ENCODE results near the gene ANKS1B.

- no peak for TF ChIP-seq ZBTB33 (IDR thresholded peaks at IDR 0.05; ENCODE audit: extremely low read depth, insufficient replicate concordance, low read length)
- no peak for TF ChIP-seq REST (IDR thresholded peaks at IDR 0.05; ENCODE audit: low read depth)
- TF ChIP-seq, protein P1, sequence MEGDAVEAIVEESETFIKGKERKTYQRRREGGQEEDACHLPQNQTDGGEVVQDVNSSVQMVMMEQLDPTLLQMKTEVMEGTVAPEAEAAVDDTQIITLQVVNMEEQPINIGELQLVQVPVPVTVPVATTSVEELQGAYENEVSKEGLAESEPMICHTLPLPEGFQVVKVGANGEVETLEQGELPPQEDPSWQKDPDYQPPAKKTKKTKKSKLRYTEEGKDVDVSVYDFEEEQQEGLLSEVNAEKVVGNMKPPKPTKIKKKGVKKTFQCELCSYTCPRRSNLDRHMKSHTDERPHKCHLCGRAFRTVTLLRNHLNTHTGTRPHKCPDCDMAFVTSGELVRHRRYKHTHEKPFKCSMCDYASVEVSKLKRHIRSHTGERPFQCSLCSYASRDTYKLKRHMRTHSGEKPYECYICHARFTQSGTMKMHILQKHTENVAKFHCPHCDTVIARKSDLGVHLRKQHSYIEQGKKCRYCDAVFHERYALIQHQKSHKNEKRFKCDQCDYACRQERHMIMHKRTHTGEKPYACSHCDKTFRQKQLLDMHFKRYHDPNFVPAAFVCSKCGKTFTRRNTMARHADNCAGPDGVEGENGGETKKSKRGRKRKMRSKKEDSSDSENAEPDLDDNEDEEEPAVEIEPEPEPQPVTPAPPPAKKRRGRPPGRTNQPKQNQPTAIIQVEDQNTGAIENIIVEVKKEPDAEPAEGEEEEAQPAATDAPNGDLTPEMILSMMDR (IDR thresholded peaks at IDR 0.05 in 2 of 3, conservative IDR thresholded peaks at IDR 0.05 in 1 of 3; ENCODE audit: borderline replicate concordance in 1 of 3, insufficient read depth in 1 of 3, low read depth in 2 of 3, low read length in 2 of 3): no peak
- no peak for TF ChIP-seq CEBPB (IDR thresholded peaks at IDR 0.05; ENCODE audit: low read depth)
- TF ChIP-seq POLR2A (IDR thresholded peaks at IDR 0.05; ENCODE audit: borderline replicate concordance, extremely low read depth, insufficient read depth, insufficient read length): no peak
- TF ChIP-seq SIN3A (IDR thresholded peaks at IDR 0.05; ENCODE audit: low read depth): no peak
- TF ChIP-seq SRF (IDR thresholded peaks at IDR 0.05; ENCODE audit: low read depth): no peak
- no peak for TF ChIP-seq TCF7L2 (IDR thresholded peaks at IDR 0.05; ENCODE audit: borderline replicate concordance, extremely low read depth, insufficient read depth, insufficient read length)
- TF ChIP-seq POLR2AphosphoS5 (IDR thresholded peaks at IDR 0.05; ENCODE audit: low read depth, low read length): no peak
- TF ChIP-seq EZH2phosphoT487 (IDR thresholded peaks at IDR 0.05; ENCODE audit: borderline replicate concordance): no peak
- TF ChIP-seq, protein P2, sequence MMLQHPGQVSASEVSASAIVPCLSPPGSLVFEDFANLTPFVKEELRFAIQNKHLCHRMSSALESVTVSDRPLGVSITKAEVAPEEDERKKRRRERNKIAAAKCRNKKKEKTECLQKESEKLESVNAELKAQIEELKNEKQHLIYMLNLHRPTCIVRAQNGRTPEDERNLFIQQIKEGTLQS (IDR thresholded peaks at IDR 0.05): no peak
- TF ChIP-seq, protein P3, sequence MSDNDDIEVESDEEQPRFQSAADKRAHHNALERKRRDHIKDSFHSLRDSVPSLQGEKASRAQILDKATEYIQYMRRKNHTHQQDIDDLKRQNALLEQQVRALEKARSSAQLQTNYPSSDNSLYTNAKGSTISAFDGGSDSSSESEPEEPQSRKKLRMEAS (IDR thresholded peaks at IDR 0.05): no peak
- TF ChIP-seq ZNF274 (IDR thresholded peaks at IDR 0.05; ENCODE audit: low read depth, low read length): no peak
- no peak for TF ChIP-seq RAD21 (IDR thresholded peaks at IDR 0.05; ENCODE audit: low read depth)
Measured at GRCh38 chr12:99627459-99627858, 357.3 kb downstream of the ANKS1B start.

Data from HCT116 (cell line).